ENCODE data around the gene TIAM1. TPM values are rescaled to one million over a fixed set of nuclear protein-coding genes. Genes with fewer than 3 reads are reported as not detected.

The TIAM1 gene
- total RNA-seq, 2 experiments from 2014 or later: 55.7 to 59.1 TPM

DNA sequence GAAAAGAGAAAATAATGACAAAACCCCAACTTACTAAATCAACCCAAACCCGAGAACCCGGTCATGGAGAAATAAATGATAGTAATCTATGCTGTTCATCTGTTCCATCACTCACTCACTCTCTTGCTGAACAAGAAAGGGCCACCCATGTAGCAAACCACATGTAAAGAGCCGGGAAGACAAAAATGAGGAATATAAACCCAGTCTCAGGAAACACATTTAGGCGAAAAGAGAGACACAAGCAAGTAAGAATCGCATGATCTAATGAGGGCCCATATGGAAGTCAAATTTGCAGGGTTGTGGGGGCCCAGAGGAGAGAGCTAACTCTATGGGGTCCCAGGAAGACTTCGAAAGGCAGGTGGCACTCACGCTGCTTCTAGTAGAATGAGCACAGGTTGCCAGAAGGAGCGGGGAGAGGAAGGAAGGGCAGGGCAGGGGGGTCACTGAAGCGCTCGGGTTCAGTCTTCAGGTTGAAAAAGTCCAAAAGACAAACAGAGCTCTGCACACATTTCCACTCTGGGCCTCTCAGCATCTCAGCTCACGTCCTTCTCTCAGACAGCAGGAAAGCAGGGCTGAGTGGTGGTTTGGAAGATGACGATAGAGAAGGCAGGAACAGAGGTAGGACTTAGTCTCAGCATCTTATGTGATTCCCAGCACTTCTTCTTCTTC, 162.8 kb downstream of the TIAM1 start:
- Mint-ChIP-seq H3K4me1 (peaks cover 78% of the 10 kb centered on the region), H3K36me3 (ENCODE audit: low read depth) (peaks cover 55% of the 10 kb centered on the region), H3K27me3 (no peaks in the 10 kb centered on the region), H3K4me3 (peak overlapping the region; percentile 64), H3K27ac (peak overlapping the region; percentile 90), H3K9me3 (no peaks in the 10 kb centered on the region)
- peak; percentile 38 for DNase-seq
- CTCF ChIA-PET: interaction anchor here (0.6 to 4.3 kb wide), 16 partner anchors 10 to 1613 kb away, joined by 3 to 29 read pairs (median 4); no protein-coding TSS in a partner anchor
- POLR2A ChIA-PET: interaction anchor here (0.5 to 1.2 kb wide), 3 partner anchors 14 to 63 kb away, joined by 3 to 9 read pairs (median 6); no protein-coding TSS in a partner anchor

DNA sequence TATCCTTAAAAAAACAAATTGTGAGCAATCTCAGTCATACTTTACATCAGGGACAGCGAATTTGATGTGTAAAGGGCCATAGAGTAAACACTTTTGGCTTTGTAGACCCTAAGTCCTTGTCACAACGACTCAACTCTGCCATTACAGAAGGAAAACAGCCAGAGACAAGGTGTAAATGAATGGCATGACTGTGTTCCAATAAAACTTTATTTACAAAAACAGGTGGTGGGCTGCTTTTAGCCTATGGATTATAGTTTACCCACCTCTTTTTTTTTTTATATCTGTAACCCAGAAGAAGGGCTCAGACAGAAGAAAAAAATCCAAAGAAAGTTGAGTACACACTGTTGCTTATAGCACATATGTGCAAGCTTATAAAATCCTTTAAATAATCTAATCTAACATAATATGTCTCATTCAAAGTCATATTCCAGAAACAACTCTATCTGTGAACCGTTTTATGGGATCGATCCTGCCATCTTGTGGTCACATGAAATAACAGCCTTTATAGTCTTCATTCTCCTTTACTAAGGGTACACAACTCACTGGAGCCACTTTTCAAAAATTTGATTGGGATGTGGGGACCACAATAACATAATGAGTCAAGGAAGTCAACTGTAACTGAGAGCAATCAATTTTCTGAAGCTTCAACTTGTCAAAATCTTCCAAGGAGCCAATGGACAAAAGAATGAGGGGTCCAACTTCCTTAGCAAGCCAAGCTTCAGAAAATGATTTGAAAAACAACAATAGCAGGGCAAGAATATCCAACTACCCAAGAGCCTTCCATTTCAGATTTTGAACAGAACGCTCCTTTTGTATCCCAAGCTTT, 163.6 kb downstream of the TIAM1 start:
- Mint-ChIP-seq H3K36me3 (ENCODE audit: low read depth) (peaks cover 53% of the 10 kb centered on the region), H3K27me3 (no peaks in the 10 kb centered on the region), H3K4me1 (peaks cover 79% of the 10 kb centered on the region), H3K27ac (peak overlapping the region; percentile 90), H3K9me3 (no peaks in the 10 kb centered on the region), H3K4me3 (peak overlapping the region; percentile 64)
- peak; percentile 53 for DNase-seq
- ChIA-PET CTCF (interaction anchor here (0.6 to 4.3 kb wide), 11 partner anchors 11 to 407 kb away, joined by 3 to 29 read pairs (median 3); no protein-coding TSS in a partner anchor), POLR2A (interaction anchor here (0.5 to 0.8 kb wide), 2 partner anchors 14 to 62 kb away, joined by 3 to 9 read pairs; no protein-coding TSS in a partner anchor)

DNA sequence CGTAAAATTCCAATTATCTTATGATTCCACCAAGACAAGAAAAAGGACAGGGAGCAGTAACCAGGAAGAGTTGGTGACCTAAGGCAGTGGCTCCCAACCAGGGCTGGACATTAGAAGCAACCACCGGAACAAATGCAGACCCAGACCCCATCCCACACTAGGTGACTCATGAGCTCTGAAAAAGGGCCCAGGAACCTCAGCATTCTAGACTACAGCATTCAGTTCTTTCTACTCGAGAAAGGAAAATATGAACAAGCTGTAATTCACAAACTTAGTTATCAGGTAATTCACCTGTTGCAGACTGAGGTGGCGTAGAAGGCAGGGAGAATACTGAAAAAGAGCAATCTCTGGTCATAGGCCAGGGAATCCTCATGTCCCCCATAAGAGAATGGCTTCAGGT, 167.3 kb downstream of the TIAM1 start:
- Mint-ChIP-seq H3K4me1 (peaks cover 81% of the 10 kb centered on the region), H3K9me3 (no peaks in the 10 kb centered on the region), H3K27me3 (no peaks in the 10 kb centered on the region), H3K36me3 (ENCODE audit: low read depth) (peaks cover 49% of the 10 kb centered on the region), H3K27ac (peak overlapping the region; percentile 80), H3K4me3 (no peak overlapping the region)
- CTCF ChIA-PET: interaction anchor here (0.7 to 1.8 kb wide), 3 partner anchors 10 to 44 kb away, joined by 3 to 5 read pairs (median 4); no protein-coding TSS in a partner anchor
- POLR2A ChIA-PET: no interaction called here
- no peak for DNase-seq

DNA sequence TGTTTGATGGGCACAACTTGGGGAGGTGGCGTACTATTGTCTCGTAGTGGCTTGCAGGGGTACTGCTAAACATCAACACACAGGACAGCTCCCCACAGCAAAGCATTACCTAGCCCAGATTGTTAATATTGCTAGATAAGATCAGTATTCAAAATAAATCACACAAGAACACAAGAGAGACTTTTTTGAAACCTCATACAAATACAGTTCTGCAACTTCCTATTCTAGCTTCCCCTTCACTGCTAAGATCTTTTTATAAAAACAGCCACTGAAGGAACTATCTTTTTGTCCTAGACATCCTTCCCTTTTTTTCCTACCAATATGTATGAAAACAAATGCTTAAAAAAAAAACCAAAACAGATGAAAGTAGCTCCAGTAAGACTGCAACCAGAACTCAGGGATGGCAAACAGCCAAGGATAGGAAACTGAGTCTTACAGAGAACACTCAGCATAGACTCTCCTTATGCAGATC, 167.9 kb downstream of the TIAM1 start:
- H3K27ac Mint-ChIP-seq: peak overlapping the region; percentile 80
- no peaks in the 10 kb centered on the region for H3K9me3 Mint-ChIP-seq
- peaks cover 48% of the 10 kb centered on the region for H3K36me3 Mint-ChIP-seq (ENCODE audit: low read depth)
- H3K27me3 Mint-ChIP-seq: no peaks in the 10 kb centered on the region
- peaks cover 82% of the 10 kb centered on the region for H3K4me1 Mint-ChIP-seq
- ChIA-PET CTCF (interaction anchor here (0.7 to 1.8 kb wide), 5 partner anchors 10 to 43 kb away, joined by 3 to 6 read pairs (median 4); no protein-coding TSS in a partner anchor), POLR2A (interaction anchor here (1.3 kb wide), 1 partner anchor 10 kb away, joined by 3 read pairs; no protein-coding TSS in a partner anchor)
- no peak for DNase-seq
- H3K4me3 Mint-ChIP-seq: no peak overlapping the region

DNA sequence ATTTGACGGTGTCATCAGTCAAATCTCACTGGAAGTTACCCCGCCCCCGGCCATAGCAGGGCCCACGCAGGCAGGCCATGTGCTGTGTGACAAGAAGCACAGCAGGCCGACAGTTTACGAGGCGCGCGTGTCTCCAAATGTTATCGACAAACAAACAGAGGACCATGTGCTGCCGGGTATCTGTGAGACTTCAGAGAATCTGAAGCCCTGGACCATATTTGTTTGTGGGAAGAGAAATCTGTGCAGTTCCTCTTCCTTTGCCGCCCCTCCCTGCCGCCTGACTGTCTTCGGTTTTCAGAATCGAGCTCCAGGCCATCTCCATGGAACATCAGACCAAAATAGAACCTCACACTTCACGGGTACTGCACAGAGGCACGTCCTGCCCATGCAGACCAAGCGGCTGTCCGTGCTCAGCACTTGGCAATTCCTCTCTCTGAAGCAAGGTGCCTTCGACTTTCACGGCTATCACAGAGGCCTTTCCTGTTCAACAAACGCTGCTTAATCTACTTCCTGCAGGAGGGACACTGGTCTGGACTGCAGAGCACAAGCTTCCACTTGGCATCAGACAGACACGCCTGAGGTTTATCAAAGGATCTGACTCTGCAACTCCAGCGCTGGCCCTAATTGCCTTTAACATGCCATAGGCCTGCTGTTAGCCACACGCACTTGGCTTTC, 170.0 kb downstream of the TIAM1 start:
- Mint-ChIP-seq H3K4me3 (peak overlapping the region; percentile 11), H3K27me3 (no peaks in the 10 kb centered on the region), H3K36me3 (ENCODE audit: low read depth) (peaks cover 47% of the 10 kb centered on the region), H3K27ac (peak overlapping the region; percentile 85), H3K9me3 (no peaks in the 10 kb centered on the region), H3K4me1 (peaks cover 78% of the 10 kb centered on the region)
- peak; percentile 28 for DNase-seq
- ChIA-PET POLR2A (no interaction called here), CTCF (interaction anchor here (0.8 to 2.1 kb wide), 5 partner anchors 8 to 1507 kb away, joined by 3 to 8 read pairs (median 4); no protein-coding TSS in a partner anchor)

DNA sequence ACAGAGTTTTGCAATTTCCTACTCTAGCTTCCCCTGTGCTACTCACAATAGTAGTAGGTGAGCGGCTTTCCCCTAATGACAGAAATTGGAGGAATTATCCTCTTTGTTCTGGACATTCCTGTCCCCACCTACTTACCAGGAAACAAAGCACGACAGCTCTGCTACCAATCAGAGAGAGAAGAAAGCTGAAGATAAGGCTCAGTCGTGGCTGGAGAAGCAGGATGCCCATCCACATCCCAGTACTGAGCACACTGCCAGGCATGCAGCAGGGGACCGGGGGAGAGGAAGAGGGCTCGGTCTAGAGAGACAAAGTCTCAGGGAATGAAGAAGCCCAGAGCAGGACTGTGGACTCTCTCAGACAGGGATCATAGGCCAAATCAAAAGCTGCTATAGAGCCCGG, 171.7 kb downstream of the TIAM1 start:
- Mint-ChIP-seq H3K4me3 (no peak overlapping the region), H3K27me3 (no peaks in the 10 kb centered on the region), H3K4me1 (peaks cover 69% of the 10 kb centered on the region), H3K9me3 (no peaks in the 10 kb centered on the region), H3K36me3 (ENCODE audit: low read depth) (peaks cover 45% of the 10 kb centered on the region), H3K27ac (no peak overlapping the region)
- POLR2A ChIA-PET: no interaction called here
- no peak for DNase-seq
- CTCF ChIA-PET: interaction anchor here (1.0 to 2.1 kb wide), 5 partner anchors 9 to 409 kb away, joined by 3 to 8 read pairs (median 4); no protein-coding TSS in a partner anchor

DNA sequence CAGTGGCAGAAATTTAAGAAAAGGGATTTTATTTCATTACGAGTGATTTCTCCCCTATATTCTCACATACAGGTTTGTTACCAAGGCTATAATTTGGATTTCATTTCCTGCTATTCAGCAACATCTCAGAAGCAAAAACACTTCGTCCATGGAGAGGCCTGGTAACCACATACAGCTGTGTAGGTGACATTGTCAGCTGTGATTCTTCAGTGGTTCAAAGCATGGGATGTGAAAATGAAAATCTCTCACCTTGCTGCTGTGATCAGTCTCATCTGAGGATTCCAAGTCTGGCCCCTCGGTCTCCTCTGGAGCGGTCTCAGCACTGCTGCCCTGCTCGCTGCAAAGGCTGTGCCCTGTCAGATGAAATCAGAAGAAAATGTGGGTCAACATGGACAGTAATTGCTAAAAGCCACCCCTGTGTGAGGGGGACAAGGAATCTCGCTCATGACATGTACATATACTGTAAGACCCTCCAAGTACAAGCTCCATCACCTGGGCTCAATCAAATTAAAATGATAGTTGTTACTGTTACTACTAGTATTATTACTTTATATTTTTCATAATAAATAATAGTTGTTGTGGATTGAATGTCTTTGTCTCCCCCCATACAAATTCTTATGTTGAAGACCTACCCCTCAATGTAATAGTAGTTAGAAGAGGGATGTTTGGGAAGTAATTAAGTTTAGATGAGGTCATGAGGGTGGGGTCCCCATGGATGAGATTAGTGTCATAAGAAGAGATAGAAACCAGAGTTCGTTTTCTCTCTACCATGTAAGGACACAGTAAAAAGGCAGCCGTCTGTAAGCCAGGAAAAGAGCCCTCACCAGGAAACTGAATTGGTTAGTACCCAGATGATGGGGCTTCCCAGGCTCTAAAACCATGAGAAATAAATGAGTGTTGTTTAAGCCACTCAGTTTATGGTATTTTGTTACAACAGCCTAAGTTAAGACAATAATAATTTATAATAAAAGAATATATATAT, 179.1 kb downstream of the TIAM1 start:
- H3K4me1 Mint-ChIP-seq: peaks cover 66% of the 10 kb centered on the region
- no peak for DNase-seq
- ChIA-PET CTCF (interaction anchor here (0.6 to 1.4 kb wide), 3 partner anchors 12 to 416 kb away, joined by 4 to 5 read pairs (median 4); no protein-coding TSS in a partner anchor), POLR2A (no interaction called here)
- no peak overlapping the region for H3K4me3 Mint-ChIP-seq
- H3K27ac Mint-ChIP-seq: no peak overlapping the region
- H3K27me3 Mint-ChIP-seq: no peaks in the 10 kb centered on the region
- peaks cover 46% of the 10 kb centered on the region for H3K36me3 Mint-ChIP-seq (ENCODE audit: low read depth)
- H3K9me3 Mint-ChIP-seq: no peaks in the 10 kb centered on the region

DNA sequence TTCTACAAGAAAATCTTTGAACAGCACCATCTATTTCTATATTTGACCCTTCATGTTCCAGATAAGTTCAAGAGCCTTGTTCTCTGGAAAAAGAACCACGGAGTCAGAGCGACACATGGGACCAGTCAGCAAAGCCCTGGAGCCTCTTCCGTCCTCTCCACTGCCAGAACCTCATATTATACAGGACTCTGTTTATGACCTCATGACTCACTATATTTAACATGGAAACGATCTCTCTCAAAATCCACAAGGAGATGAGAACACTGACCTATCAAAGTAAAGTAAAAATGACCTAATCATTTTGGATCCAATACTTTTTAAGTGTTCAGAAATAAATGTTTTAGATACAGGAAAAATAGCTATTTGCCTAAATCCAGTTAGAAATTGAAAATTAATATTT, 181.2 kb downstream of the TIAM1 start:
- Mint-ChIP-seq H3K36me3 (ENCODE audit: low read depth) (peaks cover 49% of the 10 kb centered on the region), H3K27ac (no peak overlapping the region), H3K4me1 (peaks cover 74% of the 10 kb centered on the region), H3K9me3 (peaks cover 1% of the 10 kb centered on the region), H3K27me3 (no peaks in the 10 kb centered on the region), H3K4me3 (no peak overlapping the region)
- DNase-seq: no peak
- CTCF ChIA-PET: interaction anchor here (0.8 to 4.3 kb wide), 3 partner anchors 12 to 30 kb away, joined by 3 to 16 read pairs (median 3); no protein-coding TSS in a partner anchor
- POLR2A ChIA-PET: no interaction called here

DNA sequence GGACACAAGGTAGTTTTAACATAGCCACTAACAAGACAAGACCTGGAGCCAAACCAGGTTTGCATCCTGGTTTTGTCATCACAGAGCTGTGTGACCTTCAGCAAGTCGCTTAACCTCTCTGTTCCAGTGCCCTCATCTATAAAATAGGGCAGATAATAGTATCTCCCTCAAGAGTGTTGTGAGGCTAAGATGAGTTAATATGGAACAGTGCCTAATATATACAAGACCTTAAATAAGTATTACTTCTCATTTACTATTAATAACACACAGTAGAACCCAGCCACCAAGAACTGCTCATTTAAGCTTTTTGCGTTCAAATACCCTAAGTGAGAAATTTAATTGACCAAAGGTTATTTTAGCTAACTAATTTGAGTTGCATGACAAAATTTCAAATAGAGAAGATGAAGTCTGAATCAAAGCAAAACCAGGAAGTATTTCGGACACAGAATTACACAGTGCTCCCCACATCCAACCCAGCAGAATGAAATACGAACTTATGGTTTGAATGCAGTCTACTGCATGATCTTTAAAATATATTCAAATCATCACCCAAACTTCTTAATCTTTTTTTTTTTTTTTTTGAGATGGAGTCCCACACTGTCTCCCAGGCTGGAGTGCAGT, 181.9 kb downstream of the TIAM1 start:
- CTCF ChIA-PET: interaction anchor here (0.8 to 4.3 kb wide), 4 partner anchors 11 to 432 kb away, joined by 3 to 16 read pairs (median 3); no protein-coding TSS in a partner anchor
- DNase-seq: no peak
- H3K36me3 Mint-ChIP-seq (ENCODE audit: low read depth): peaks cover 51% of the 10 kb centered on the region
- no peak overlapping the region for H3K4me3 Mint-ChIP-seq
- peaks cover 74% of the 10 kb centered on the region for H3K4me1 Mint-ChIP-seq
- POLR2A ChIA-PET: no interaction called here
- H3K27me3 Mint-ChIP-seq: no peaks in the 10 kb centered on the region
- H3K9me3 Mint-ChIP-seq: peaks cover 6% of the 10 kb centered on the region
- no peak overlapping the region for H3K27ac Mint-ChIP-seq

DNA sequence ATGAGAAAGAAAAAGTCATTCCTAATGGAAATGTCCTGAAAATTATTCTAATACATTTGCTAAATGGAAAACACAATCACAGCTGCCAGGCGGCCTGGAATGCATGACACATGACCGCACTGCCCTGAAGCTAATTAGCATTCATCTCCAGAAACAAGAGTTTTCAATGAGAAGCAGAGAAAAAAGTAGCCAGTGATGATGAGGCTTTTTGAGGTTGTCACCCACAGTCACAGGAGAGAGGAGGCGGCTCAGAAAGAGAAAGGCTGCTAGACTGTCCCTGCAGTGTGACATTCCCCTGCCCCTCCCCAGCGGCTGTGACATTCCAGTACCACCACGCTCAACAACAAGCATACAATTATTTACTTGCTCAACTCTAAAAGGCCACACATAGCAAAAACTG, 182.9 kb downstream of the TIAM1 start:
- Mint-ChIP-seq H3K27me3 (no peaks in the 10 kb centered on the region), H3K9me3 (peaks cover 11% of the 10 kb centered on the region), H3K36me3 (ENCODE audit: low read depth) (peaks cover 55% of the 10 kb centered on the region), H3K27ac (no peak overlapping the region), H3K4me1 (peaks cover 68% of the 10 kb centered on the region), H3K4me3 (no peak overlapping the region)
- POLR2A ChIA-PET: no interaction called here
- CTCF ChIA-PET: interaction anchor here (0.5 to 4.3 kb wide), 5 partner anchors 10 to 433 kb away, joined by 3 to 16 read pairs (median 3); no protein-coding TSS in a partner anchor
- DNase-seq: no peak

DNA sequence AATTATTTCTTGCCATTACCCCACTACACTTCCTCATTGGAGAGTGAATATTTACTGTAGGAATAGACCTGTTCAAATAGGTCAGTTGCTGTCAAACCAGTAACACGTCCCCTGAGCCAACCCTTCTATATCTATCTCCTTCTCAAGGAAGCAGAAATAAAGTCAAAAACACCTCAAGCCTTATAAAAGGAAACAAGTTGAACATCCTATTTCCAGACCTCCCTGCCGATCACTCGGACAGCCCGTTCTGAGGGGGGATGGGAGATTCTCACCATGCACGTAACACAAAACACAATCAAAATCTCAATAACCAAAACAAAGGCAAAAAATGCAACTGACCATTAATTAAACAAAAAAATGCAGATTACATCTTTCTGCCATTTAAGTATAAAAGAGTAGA, 184.3 kb downstream of the TIAM1 start:
- H3K36me3 Mint-ChIP-seq (ENCODE audit: low read depth): peaks cover 56% of the 10 kb centered on the region
- DNase-seq: no peak
- ChIA-PET POLR2A (no interaction called here), CTCF (interaction anchor here (1.4 to 5.6 kb wide), 3 partner anchors 9 to 399 kb away, joined by 3 to 29 read pairs (median 16); no protein-coding TSS in a partner anchor)
- H3K27me3 Mint-ChIP-seq: no peaks in the 10 kb centered on the region
- H3K4me1 Mint-ChIP-seq: peaks cover 57% of the 10 kb centered on the region
- H3K4me3 Mint-ChIP-seq: peak overlapping the region; percentile 55
- H3K27ac Mint-ChIP-seq: peak overlapping the region; percentile 81
- H3K9me3 Mint-ChIP-seq: peaks cover 15% of the 10 kb centered on the region
